ENCODE data around the gene GABRB3. TPM values are rescaled to one million over a fixed set of nuclear protein-coding genes. Genes with fewer than 3 reads are reported as not detected.

Gene GABRB3
- total RNA-seq, 1 donor from 2014 or later: 8.8 TPM

GRCh38 chr15:26739791-26740190, 33.1 kb downstream of the GABRB3 start:
- no peaks in the 10 kb centered on the region for H3F3A ChIP-seq (ENCODE audit: low read depth)
- Mint-ChIP-seq H3K27me3 (ENCODE audit: insufficient read depth, low read depth) (no peaks in the 10 kb centered on the region), H3K9me3 (no peaks in the 10 kb centered on the region), H3K4me1 (peaks cover 2% of the 10 kb centered on the region), H3K27ac (no peak overlapping the region), H3K36me3 (peaks cover 3% of the 10 kb centered on the region), H3K4me3 (no peak overlapping the region)
- H3K79me2 ChIP-seq (ENCODE audit: low read depth): no peaks in the 10 kb centered on the region
- H2AFZ ChIP-seq (replicated peaks): no peak overlapping the region
- peaks cover 12% of the 10 kb centered on the region for H3K4me1 ChIP-seq
- no peak overlapping the region for H3K27ac ChIP-seq
- H3K4me3 ChIP-seq: no peak overlapping the region
- H3K27me3 ChIP-seq: no peaks in the 10 kb centered on the region
- TF ChIP-seq EZH2phosphoT487 (IDR thresholded peaks at IDR 0.05) (no peak), EZH2 (IDR thresholded peaks at IDR 0.05) (no peak)
- TF ChIP-seq, protein P1, sequence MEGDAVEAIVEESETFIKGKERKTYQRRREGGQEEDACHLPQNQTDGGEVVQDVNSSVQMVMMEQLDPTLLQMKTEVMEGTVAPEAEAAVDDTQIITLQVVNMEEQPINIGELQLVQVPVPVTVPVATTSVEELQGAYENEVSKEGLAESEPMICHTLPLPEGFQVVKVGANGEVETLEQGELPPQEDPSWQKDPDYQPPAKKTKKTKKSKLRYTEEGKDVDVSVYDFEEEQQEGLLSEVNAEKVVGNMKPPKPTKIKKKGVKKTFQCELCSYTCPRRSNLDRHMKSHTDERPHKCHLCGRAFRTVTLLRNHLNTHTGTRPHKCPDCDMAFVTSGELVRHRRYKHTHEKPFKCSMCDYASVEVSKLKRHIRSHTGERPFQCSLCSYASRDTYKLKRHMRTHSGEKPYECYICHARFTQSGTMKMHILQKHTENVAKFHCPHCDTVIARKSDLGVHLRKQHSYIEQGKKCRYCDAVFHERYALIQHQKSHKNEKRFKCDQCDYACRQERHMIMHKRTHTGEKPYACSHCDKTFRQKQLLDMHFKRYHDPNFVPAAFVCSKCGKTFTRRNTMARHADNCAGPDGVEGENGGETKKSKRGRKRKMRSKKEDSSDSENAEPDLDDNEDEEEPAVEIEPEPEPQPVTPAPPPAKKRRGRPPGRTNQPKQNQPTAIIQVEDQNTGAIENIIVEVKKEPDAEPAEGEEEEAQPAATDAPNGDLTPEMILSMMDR (IDR thresholded peaks at IDR 0.05): no peak
- H3K9ac ChIP-seq: no peak overlapping the region
- no peaks in the 10 kb centered on the region for H3K36me3 ChIP-seq
- no peaks in the 10 kb centered on the region for H3K9me3 ChIP-seq (ENCODE audit: low read depth)
- H3K4me2 ChIP-seq: peak overlapping the region; percentile 27
- no peaks in the 10 kb centered on the region for H4K20me1 ChIP-seq (ENCODE audit: low read depth)
- no peak for DNase-seq (ENCODE audit: low spot score)

GRCh38 chr15:26738996-26739395, 33.9 kb downstream of the GABRB3 start:
- no peaks in the 10 kb centered on the region for H3K36me3 ChIP-seq
- peaks cover 5% of the 10 kb centered on the region for H3K36me3 Mint-ChIP-seq
- no peak overlapping the region for H3K27ac Mint-ChIP-seq
- no peaks in the 10 kb centered on the region for H3K9me3 ChIP-seq (ENCODE audit: low read depth)
- H3K9ac ChIP-seq: no peak overlapping the region
- peaks cover 12% of the 10 kb centered on the region for H3K4me1 ChIP-seq
- H4K20me1 ChIP-seq (ENCODE audit: low read depth): no peaks in the 10 kb centered on the region
- no peak overlapping the region for H3K27ac ChIP-seq
- no peak for DNase-seq (ENCODE audit: low spot score)
- no peaks in the 10 kb centered on the region for H3K27me3 ChIP-seq
- no peaks in the 10 kb centered on the region for H3K9me3 Mint-ChIP-seq
- no peak overlapping the region for H2AFZ ChIP-seq (replicated peaks)
- H3K4me3 Mint-ChIP-seq: no peak overlapping the region
- TF ChIP-seq EZH2phosphoT487 (IDR thresholded peaks at IDR 0.05) (no peak), EZH2 (IDR thresholded peaks at IDR 0.05) (no peak)
- TF ChIP-seq, protein P1 (IDR thresholded peaks at IDR 0.05): no peak
- H3K4me2 ChIP-seq: no peak overlapping the region
- H3F3A ChIP-seq (ENCODE audit: low read depth): no peaks in the 10 kb centered on the region
- H3K4me1 Mint-ChIP-seq: peaks cover 2% of the 10 kb centered on the region
- H3K4me3 ChIP-seq: no peak overlapping the region
- no peaks in the 10 kb centered on the region for H3K79me2 ChIP-seq (ENCODE audit: low read depth)
- peaks cover 2% of the 10 kb centered on the region for H3K27me3 Mint-ChIP-seq (ENCODE audit: insufficient read depth, low read depth)

- Mint-ChIP-seq H3K27ac (no peak overlapping the region), H3K4me1 (peaks cover 2% of the 10 kb centered on the region), H3K27me3 (ENCODE audit: insufficient read depth, low read depth) (peaks cover 5% of the 10 kb centered on the region), H3K4me3 (no peak overlapping the region), H3K9me3 (peaks cover 14% of the 10 kb centered on the region), H3K36me3 (peaks cover 16% of the 10 kb centered on the region)
- no peaks in the 10 kb centered on the region for H4K20me1 ChIP-seq (ENCODE audit: low read depth)
- no peaks in the 10 kb centered on the region for H3K27me3 ChIP-seq
- peaks cover 12% of the 10 kb centered on the region for H3K4me1 ChIP-seq
- no peak overlapping the region for H3K4me3 ChIP-seq
- DNase-seq (ENCODE audit: low spot score): no peak
- no peak overlapping the region for H3K4me2 ChIP-seq
- H3K79me2 ChIP-seq (ENCODE audit: low read depth): no peaks in the 10 kb centered on the region
- H3K9me3 ChIP-seq (ENCODE audit: low read depth): peaks cover 10% of the 10 kb centered on the region
- no peak overlapping the region for H3K27ac ChIP-seq
- no peaks in the 10 kb centered on the region for H3F3A ChIP-seq (ENCODE audit: low read depth)
- peak overlapping the region; percentile 9 for H2AFZ ChIP-seq (replicated peaks)
- H3K9ac ChIP-seq: no peak overlapping the region
- peaks cover 5% of the 10 kb centered on the region for H3K36me3 ChIP-seq
- no peak for TF ChIP-seq EZH2 (IDR thresholded peaks at IDR 0.05)
- no peak for TF ChIP-seq EZH2phosphoT487 (IDR thresholded peaks at IDR 0.05)
- TF ChIP-seq, protein P1 (IDR thresholded peaks at IDR 0.05): no peak
Observed at GRCh38 chr15:26736502-26737248, 36.2 kb downstream of the GABRB3 start.

All from neural progenitor cell (in vitro differentiated cells).